Hypothalamus (tissue), 51 donors: ENCODE results near the gene EPHB3.

ENCODE experiments used
- DNase-seq, 51 donors: peaks; one replicate each; lab custom pipeline; 2025; lab: John Stamatoyannopoulos, UW

The EPHB3 gene

GRCh38 chr3:184561061-184561912, at the start of gene EPHB3:
Gene EPHB3 (plus strand): TSS chr3:184561785. CDS start chr3:184562236, 451 bp downstream.
- DNase-seq = peak; percentile 71 to 100 (median 98)

- no peak for DNase-seq
These were observed 49.0 kb upstream of the EPHB3 start for GRCh38 chr3:184512621-184513020.

GRCh38 chr3:184513276-184514170, 48.1 kb upstream of the EPHB3 start:
- peak; percentile 6 to 83 (median 58) for DNase-seq

- no peak for DNase-seq
These were observed 47.5 kb upstream of the EPHB3 start for GRCh38 chr3:184514171-184514490.

GRCh38 chr3:184523825-184524615, 37.6 kb upstream of the EPHB3 start:
- no peak for DNase-seq

- DNase-seq = no peak
These were observed 36.6 kb upstream of the EPHB3 start for GRCh38 chr3:184524981-184525336.

GRCh38 chr3:184525337-184526087, 36.1 kb upstream of the EPHB3 start:
- peak in 3 of 51 donors; percentile 4 to 21 (median 15) for DNase-seq

- DNase-seq = no peak
These were observed 35.5 kb upstream of the EPHB3 start for GRCh38 chr3:184526088-184526433.

GRCh38 chr3:184531626-184532280, 29.8 kb upstream of the EPHB3 start:
- DNase-seq = no peak

- peak in 1 of 51 donors; percentile 31 for DNase-seq
These were observed 28.4 kb upstream of the EPHB3 start for GRCh38 chr3:184532940-184533732.

- DNase-seq = no peak
These were observed 23.5 kb upstream of the EPHB3 start for GRCh38 chr3:184537885-184538665.

GRCh38 chr3:184538666-184539431, 22.7 kb upstream of the EPHB3 start:
- DNase-seq = no peak

- no peak for DNase-seq
These were observed 21.7 kb upstream of the EPHB3 start for GRCh38 chr3:184539801-184540435.

- DNase-seq = peak in 8 of 51 donors; percentile 16 to 53 (median 27)
These were observed 20.6 kb upstream of the EPHB3 start for GRCh38 chr3:184540777-184541681.

GRCh38 chr3:184541886-184542562, 19.6 kb upstream of the EPHB3 start:
- no peak for DNase-seq
